Thyroid gland (tissue), 4 donors: Measurements from ENCODE around the gene MDH1B. TPM values are rescaled to one million over a fixed set of nuclear protein-coding genes. Genes with fewer than 3 reads are reported as not detected.
A peak's percentile ranks its signal among the peaks of the same experiment; 100 is the strongest.
"Not testable (repeated sequence)": the region's sequence is repeated elsewhere in the genome, so short reads cannot be mapped to it uniquely, and the experiment has no call there.

Experiments used
- DNase-seq, 2 donors: peaks; one replicate each; pipeline ENCODE4 v3.0.0-alpha.2; 2019
- H3K27ac ChIP-seq, 3 donors: fragments of 200-600 bp; sonication (generic); 1 replicate in 2 of 3; 2 replicates in 1 of 3; pipeline ENCODE4 v1.5.1; 2016 to 2019; ENCODE audit warnings: mild to moderate bottlenecking in 1 of 3, moderate library complexity in 1 of 3
- H3K27me3 ChIP-seq: fragments of 200-600 bp; sonication (generic); one replicate; pipeline ENCODE4 v1.5.1; 2019
- H3K36me3 ChIP-seq, 2 donors: fragments of 200-600 bp; sonication (generic); one replicate each; pipeline ENCODE4 v1.5.1; 2016 to 2019
- H3K4me1 ChIP-seq, 2 donors: fragments of 200-600 bp; sonication (generic); one replicate each; pipeline ENCODE4 v1.5.1; 2017 to 2019
- H3K4me3 ChIP-seq, 3 donors: fragments of 200-600 bp; sonication (generic); replicated peaks in 1 of 3; 1 replicate in 2 of 3; 2 replicates in 1 of 3; pipeline ENCODE4 v1.5.1; 2016; ENCODE audit warnings: mild to moderate bottlenecking in 1 of 3
- H3K9me3 ChIP-seq: fragments of 200-600 bp; sonication (generic); one replicate; pipeline ENCODE4 v1.5.1; 2017
- CTCF ChIP-seq, 6 experiments: fragments of 200-600 bp in 3 of 6; fragments of 450-650 bp in 3 of 6; sonication (generic) in 3 of 6; IDR thresholded peaks; one replicate each; pipeline ENCODE4 v1.5.1; 2016 to 2019; ENCODE audit warnings: antibody characterized with exemption in 6 of 6, mild to moderate bottlenecking in 2 of 6, inconsistent platforms in 1 of 6, moderate library complexity in 1 of 6
- POLR2A ChIP-seq, 2 donors: fragments of 450-650 bp; IDR thresholded peaks; one replicate each; pipeline ENCODE4 v1.6.1; 2017; ENCODE audit warnings: antibody characterized with exemption in 2 of 2, mild to moderate bottlenecking in 2 of 2, moderate library complexity in 1 of 2
- WGBS, 2 donors: methylation state at CpG; one replicate each; pipeline ENCODE4 v1.1.5; 2017; 5-methylcytosine and 5-hydroxymethylcytosine counted together
- intact Hi-C: fragments of 100-400 bp; cut with DNase I; formaldehyde crosslinking; loops from one replicate; pipeline ENCODE4 v1.15.1; 2023
- total RNA-seq, 4 donors: library from RNA; depleted of rRNA; stranded (reverse); fragments of >200 nt; gene quantifications; one replicate each; pipeline ENCODE4 v1.2.3, GENCODE V29; 2016

MDH1B gene
- 10 to 100 TPM in 2 of 4 donors, 1 to 10 TPM in 2; 5.0 to 15.5 (median 11.5) TPM for total RNA-seq

- TF ChIP-seq CTCF (IDR thresholded peaks at IDR 0.05): no peak
- peak in 1 of 2 donors; percentile 43 for TF ChIP-seq POLR2A (IDR thresholded peaks at IDR 0.05)
- peak; percentile 85 to 86 for DNase-seq
- 1% methylated on average over 33 to 46 of the region's 46 CpGs for WGBS, 2 donors
- no peaks in the 10 kb centered on the region for H3K9me3 ChIP-seq
- H3K27me3 ChIP-seq: no peaks in the 10 kb centered on the region
- peaks cover 0 to 7% of the 10 kb centered on the region in 2 donors for H3K36me3 ChIP-seq
- H3K27ac ChIP-seq: peak within 1 kb of the TSS; percentile 57 to 89 (median 89)
- intact Hi-C loops: no loop called here
- peaks cover 9 to 10% of the 10 kb centered on the region in 2 donors for H3K4me1 ChIP-seq
- peak within 1 kb of the TSS; percentile 42 to 68 (median 68) for H3K4me3 ChIP-seq
Measured at GRCh38 chr2:206765242-206766056, at the start of gene MDH1B, which contains the start of gene FASTKD2. MDH1B (minus strand) TSS chr2:206765328; CDS start chr2:206765271, 57 bp downstream. FASTKD2 (plus strand) TSS chr2:206765606; CDS start chr2:206766694, 1,088 bp downstream.

GRCh38 chr2:206814498-206814897 is 49.4 kb upstream of the MDH1B start:
- Histone ChIP-seq H3K36me3 (no peaks in the 10 kb centered on the region), H3K27ac (no peak overlapping the region), H3K27me3 (no peaks in the 10 kb centered on the region), H3K4me3 (no peak overlapping the region), H3K9me3 (no peaks in the 10 kb centered on the region), H3K4me1 (no peaks in the 10 kb centered on the region)
- intact Hi-C loops: no loop called here
- no peak for TF ChIP-seq CTCF (IDR thresholded peaks at IDR 0.05)
- no peak for TF ChIP-seq POLR2A (IDR thresholded peaks at IDR 0.05)
- DNase-seq: no peak

- H3K27ac ChIP-seq, H3K27me3 ChIP-seq, H3K9me3 ChIP-seq, intact Hi-C loops, H3K36me3 ChIP-seq, H3K4me1 ChIP-seq, H3K4me3 ChIP-seq, DNase-seq: not testable (repeated sequence)
- WGBS, 2 donors: 95% methylated on average over 5 of the region's 5 CpGs
Measured at GRCh38 chr2:206812471-206812870, 47.3 kb upstream of the MDH1B start.

- intact Hi-C loops, H3K36me3 ChIP-seq, H3K27me3 ChIP-seq, H3K9me3 ChIP-seq, DNase-seq, H3K4me3 ChIP-seq, H3K4me1 ChIP-seq, H3K27ac ChIP-seq: not testable (repeated sequence)
- 71 to 80% methylated on average over 3 of the region's 3 CpGs for WGBS, 2 donors
Measured at GRCh38 chr2:206807624-206808023, 42.5 kb upstream of the MDH1B start.

- no peak overlapping the region for H3K27ac ChIP-seq
- TF ChIP-seq POLR2A (IDR thresholded peaks at IDR 0.05): no peak
- no peak for TF ChIP-seq CTCF (IDR thresholded peaks at IDR 0.05)
- 60 to 66% methylated on average over 6 of the region's 6 CpGs for WGBS, 2 donors
- H3K36me3 ChIP-seq: no peaks in the 10 kb centered on the region
- H3K27me3 ChIP-seq: no peaks in the 10 kb centered on the region
- DNase-seq: no peak
- H3K4me3 ChIP-seq: no peak overlapping the region
- intact Hi-C loops: no loop called here
- no peaks in the 10 kb centered on the region for H3K4me1 ChIP-seq
- no peaks in the 10 kb centered on the region for H3K9me3 ChIP-seq
Measured at GRCh38 chr2:206805887-206806607, 40.9 kb upstream of the MDH1B start.

GRCh38 chr2:206804326-206804725 is 39.2 kb upstream of the MDH1B start:
- no peaks in the 10 kb centered on the region for H3K36me3 ChIP-seq
- WGBS, 2 donors: 68 to 78% methylated on average over 5 of the region's 5 CpGs
- no peak overlapping the region for H3K4me3 ChIP-seq
- no peak overlapping the region for H3K27ac ChIP-seq
- H3K4me1 ChIP-seq: peaks cover 0 to 7% of the 10 kb centered on the region in 2 donors
- H3K27me3 ChIP-seq: no peaks in the 10 kb centered on the region
- no peak for DNase-seq
- TF ChIP-seq POLR2A (IDR thresholded peaks at IDR 0.05) (no peak), CTCF (IDR thresholded peaks at IDR 0.05) (no peak)
- no peaks in the 10 kb centered on the region for H3K9me3 ChIP-seq
- intact Hi-C loops: loop anchor here (5.0 kb wide), 1 partner anchor 668 kb away; no protein-coding TSS in a partner anchor
